Activated T-helper 9 cell treated with anti-CD3 and anti-CD28 coated beads, Interleukin-2, amount 50 U/mL, for 16 hours (primary cell): ENCODE measurements around the gene ZHX3.

Experiments used
- DNase-seq: peaks from one replicate; pipeline ENCODE4 v3.0.0-alpha.2; 2020; ENCODE audit warnings: low read depth

The ZHX3 gene

GRCh38 chr20:41151134-41151869, 166.2 kb downstream of the ZHX3 start:
- no peak for DNase-seq

- DNase-seq = no peak
Observed at GRCh38 chr20:41150664-41151063, 166.9 kb downstream of the ZHX3 start.

DNA sequence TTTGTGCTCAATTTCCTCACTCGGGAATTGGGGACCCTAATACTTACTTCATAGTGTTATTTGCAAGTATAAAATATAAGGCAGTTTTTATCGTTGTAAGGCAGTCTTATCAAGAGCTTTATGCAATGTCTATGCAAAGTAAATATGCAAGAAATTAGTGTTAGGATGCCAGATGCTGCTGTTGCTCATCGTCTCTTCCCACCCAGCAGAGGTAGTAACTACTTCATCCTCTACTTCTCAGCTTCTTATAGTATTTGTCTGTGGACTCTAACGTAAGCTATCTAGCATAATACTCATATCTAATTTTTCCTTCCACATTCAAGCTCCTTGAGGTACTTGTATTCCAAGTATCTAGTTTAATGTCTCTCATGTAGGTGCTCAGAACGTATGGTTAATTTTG, 168.6 kb downstream of the ZHX3 start:
- DNase-seq = no peak

GRCh38 chr20:41147767-41148191, 169.8 kb downstream of the ZHX3 start:
- DNase-seq = no peak

DNA sequence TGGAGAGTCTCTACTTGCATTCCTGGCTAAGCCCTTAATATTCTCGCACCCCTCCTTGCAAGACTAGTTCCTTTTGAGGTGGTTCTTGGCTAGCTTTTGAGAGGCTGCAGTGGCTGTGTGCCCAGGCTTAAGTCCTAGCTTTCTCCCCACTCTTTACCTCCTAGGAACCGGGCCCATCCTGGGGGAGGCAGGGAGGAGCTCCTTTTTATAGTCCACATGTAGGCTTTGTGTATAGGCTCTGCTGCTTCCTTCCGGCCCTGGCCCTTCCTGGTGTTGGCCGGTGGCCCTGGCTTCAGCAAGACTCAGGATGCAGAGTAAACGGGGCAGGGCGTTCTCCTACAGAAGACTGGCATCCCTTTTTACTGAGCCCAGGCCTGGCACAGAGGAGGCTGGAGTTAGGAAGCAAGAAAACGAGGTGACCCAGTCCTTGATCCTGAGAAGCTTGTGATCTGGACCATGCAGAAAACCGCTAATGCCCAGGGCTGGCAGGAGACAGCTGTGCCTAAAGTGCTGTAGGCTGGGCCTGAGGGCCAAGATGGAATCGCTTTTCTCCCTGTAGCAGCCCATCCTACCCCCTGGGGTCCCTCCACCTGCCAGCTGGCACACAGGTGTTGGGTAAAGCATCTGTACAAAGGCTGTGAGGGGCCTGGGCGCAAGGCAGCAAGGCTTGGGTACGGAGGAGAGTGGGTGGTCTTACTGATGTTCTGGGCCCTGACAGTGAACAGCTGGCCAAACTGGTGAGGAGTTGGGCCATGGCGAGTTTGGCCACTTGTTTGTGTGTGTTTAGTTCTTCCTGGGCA, 171.5 kb downstream of the ZHX3 start:
- DNase-seq = no peak

GRCh38 chr20:41145317-41145716, 172.2 kb downstream of the ZHX3 start:
- no peak for DNase-seq

DNA sequence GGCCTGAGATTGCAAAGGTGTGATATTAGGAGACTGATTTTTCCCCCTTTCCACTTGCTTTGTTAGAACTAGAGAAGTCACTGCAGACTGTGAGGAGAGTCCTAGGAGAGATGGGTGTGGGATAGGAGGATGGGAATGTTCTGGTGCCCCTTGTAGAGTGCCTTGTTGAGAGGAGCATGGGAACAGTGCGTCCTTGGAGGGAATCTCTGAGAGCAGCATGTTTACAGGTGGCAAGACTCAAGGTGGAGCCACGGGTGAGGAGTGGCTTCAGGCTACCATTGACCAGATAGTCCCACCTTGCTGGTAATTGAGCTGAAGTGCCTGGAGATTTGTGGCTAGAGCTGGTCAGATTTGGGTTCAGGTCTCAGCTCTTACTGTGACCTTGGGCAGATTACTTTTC, 174.2 kb downstream of the ZHX3 start:
- no peak for DNase-seq

- DNase-seq = no peak
Observed at GRCh38 chr20:41142919-41143318, 174.6 kb downstream of the ZHX3 start.

GRCh38 chr20:41142245-41142644, 175.3 kb downstream of the ZHX3 start:
- no peak for DNase-seq

GRCh38 chr20:41141153-41141815, 176.2 kb downstream of the ZHX3 start:
- DNase-seq = no peak

DNA sequence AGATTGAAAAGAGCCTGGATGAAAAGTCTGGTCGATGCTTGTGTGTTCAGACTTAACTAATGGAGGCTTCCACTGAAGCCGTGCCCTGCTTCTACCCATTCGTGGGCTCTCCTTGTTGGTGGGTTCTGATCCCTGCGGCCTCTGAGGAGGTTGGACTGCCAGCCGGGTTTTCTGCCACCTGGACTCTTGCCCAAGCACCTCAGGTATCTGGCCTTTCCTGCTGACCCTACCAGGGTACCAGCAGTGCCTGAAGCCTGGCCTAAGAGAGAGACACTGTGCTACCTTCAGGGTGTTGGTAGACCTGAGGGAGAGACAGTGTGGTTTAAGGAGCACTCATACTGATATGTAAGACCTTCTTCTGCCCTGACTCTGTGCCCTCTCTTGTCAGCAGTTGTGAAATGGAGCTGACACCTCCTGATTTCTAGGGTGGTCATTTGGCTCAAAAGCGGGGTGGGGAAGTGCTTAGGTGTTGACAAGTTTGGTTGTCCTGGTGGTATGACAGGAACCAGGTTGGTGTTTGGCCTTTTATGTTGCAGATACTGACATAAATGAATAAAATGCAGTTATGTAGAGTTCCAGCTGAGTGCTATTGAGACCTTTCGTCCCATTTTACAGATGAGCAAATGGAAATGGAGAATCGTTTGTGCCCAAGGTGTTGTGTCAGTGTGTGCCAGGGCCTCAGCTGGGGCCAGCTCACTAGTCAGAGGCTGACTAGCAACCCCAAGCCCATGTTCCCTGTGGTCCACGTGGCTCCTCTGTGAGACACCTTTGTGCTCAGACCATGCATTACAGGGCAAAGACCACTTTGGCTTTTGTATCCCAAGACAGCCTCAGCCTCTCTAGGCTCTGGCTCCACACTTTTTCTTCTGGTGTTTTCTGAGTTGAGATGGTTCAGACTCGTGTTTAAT, 177.1 kb downstream of the ZHX3 start:
- DNase-seq = no peak

- DNase-seq = no peak
Observed at GRCh38 chr20:41139227-41140093, 178.1 kb downstream of the ZHX3 start.

GRCh38 chr20:41138475-41139226, 178.9 kb downstream of the ZHX3 start:
- no peak for DNase-seq

GRCh38 chr20:41137614-41138474, 179.7 kb downstream of the ZHX3 start:
- DNase-seq = peak; percentile 40

- DNase-seq = peak; percentile 79
Observed at GRCh38 chr20:41136680-41137613, 180.6 kb downstream of the ZHX3 start, which contains the start of gene PLCG1. Gene PLCG1, plus strand, starts transcription at chr20:41137543. Its CDS starts 99 bp downstream, at chr20:41137642.

GRCh38 chr20:41135888-41136679, 181.4 kb downstream of the ZHX3 start:
- no peak for DNase-seq
